HepG2 (cell line): ENCODE measurements around the gene FASTKD1. TPM values are rescaled to one million over a fixed set of nuclear protein-coding genes. Genes with fewer than 3 reads are reported as not detected.

Source experiments
- ATAC-seq: fragments of 200-7000 bp; cut with Tn5 transposase; 3 replicates; pipeline ENCODE4 v1.9.1; 2020; ENCODE audit warnings: mild to moderate bottlenecking, moderate library complexity
- BruUV-seq: library from RNA; stranded (reverse); fragments of 400-500 nt; replicated peaks from 2 replicates; lab custom pipeline; 2021; lab: Mats Ljungman, UMichigan
- CTCF ChIA-PET: fragments of 300-600 bp; formaldehyde crosslinking; extraction: SDS; loops from one replicate; lab custom pipeline; 2021; ENCODE audit warnings: low total read pairs, inconsistent platforms, low intra/inter-chr PET ratio; lab: Yijun Ruan, JAX
- POLR2A ChIA-PET: fragments of 350-600 bp; sonication (Branson Sonifier 250); formaldehyde crosslinking; loops from one replicate; lab custom pipeline; 2020; ENCODE audit warnings: antibody characterized with exemption, inconsistent platforms; lab: Yijun Ruan, JAX
- DNase-seq: peaks from one replicate; pipeline ENCODE4 v3.0.0-alpha.2; 2015; ENCODE audit warnings: low spot score
- FAIRE-seq: peaks from 3 replicates; lab custom pipeline; 2011; peaks lifted over from hg19 to GRCh38; lab: Jason Lieb, UNC
- H2AFZ ChIP-seq: one replicate; pipeline ENCODE4 v1.6.1; 2011; ENCODE audit warnings: low read length, inconsistent platforms
- H3K27ac ChIP-seq: fragments of 300-600 bp; 3 replicates; pipeline ENCODE4 v1.8.0; 2011; ENCODE audit warnings: mixed run types, mild to moderate bottlenecking, mixed read lengths, low read length, inconsistent platforms; ENCODE audit not compliant: insufficient read depth; ENCODE audit errors: extremely low read length
- H3K27me3 ChIP-seq, 2 experiments: fragments of 200-600 bp in 1 of 2; 2 replicates in 1 of 2; 3 replicates in 1 of 2; pipeline versions ENCODE4 v1.6.0 to v1.8.0; 2011; ENCODE audit warnings: low read length in 2 of 2, mild to moderate bottlenecking in 2 of 2, moderate library complexity in 2 of 2, inconsistent platforms in 1 of 2; ENCODE audit not compliant: insufficient read depth in 2 of 2, control insufficient read depth in 1 of 2
- H3K36me3 ChIP-seq, 2 experiments: fragments of 200-600 bp in 1 of 2; replicated peaks in 1 of 2; 2 replicates in 1 of 2; 3 replicates in 1 of 2; pipeline versions ENCODE4 v1.5.1 to v1.8.0; 2011; ENCODE audit warnings: low read length in 2 of 2, inconsistent platforms in 1 of 2; ENCODE audit not compliant: insufficient read depth in 2 of 2, control insufficient read depth in 1 of 2
- H3K4me1 ChIP-seq: 2 replicates; pipeline ENCODE4 v1.5.1; 2012; ENCODE audit warnings: low read length, inconsistent platforms; ENCODE audit not compliant: insufficient read depth
- H3K4me2 ChIP-seq: 2 replicates; pipeline ENCODE4 v1.6.0; 2011; ENCODE audit warnings: low read depth, low read length, inconsistent platforms
- H3K4me3 ChIP-seq, 3 experiments: fragments of 200-600 bp in 1 of 3; sonication (generic), shearing (Covaris generic) in 1 of 3; replicated peaks in 1 of 3; 2 replicates each; pipeline ENCODE4 v1.5.1; 2011 to 2016; ENCODE audit warnings: low read length in 3 of 3, inconsistent platforms in 2 of 3, low read depth in 2 of 3, mild to moderate bottlenecking in 2 of 3, control low read depth in 1 of 3, mixed read lengths in 1 of 3; ENCODE audit not compliant: insufficient read depth in 1 of 3
- H3K79me2 ChIP-seq: one replicate; pipeline ENCODE4 v1.6.1; 2011; ENCODE audit warnings: low read length, inconsistent platforms; ENCODE audit not compliant: insufficient read depth
- H3K9ac ChIP-seq: 2 replicates; pipeline ENCODE4 v1.6.0; 2011; ENCODE audit warnings: mild to moderate bottlenecking, low read depth, low read length, inconsistent platforms; ENCODE audit not compliant: insufficient read depth
- H3K9me3 ChIP-seq: 2 replicates; pipeline ENCODE4 v1.5.1; 2012; ENCODE audit warnings: mild to moderate bottlenecking, low read length
- H4K20me1 ChIP-seq: 2 replicates; pipeline ENCODE4 v1.6.0; 2011; ENCODE audit warnings: inconsistent platforms, mild to moderate bottlenecking, low read length, moderate library complexity; ENCODE audit not compliant: insufficient read depth
- BATF2 ChIP-seq: sonication (generic); formaldehyde crosslinking; IDR thresholded peaks from 2 replicates; pipeline ENCODE4 v1.8.0; 2022; ENCODE audit warnings: mild to moderate bottlenecking, missing genetic modification reagents, moderate library complexity
- HNF4A ChIP-seq: sonication (generic); formaldehyde crosslinking; IDR thresholded peaks from 2 replicates; pipeline ENCODE4 v1.4.0; 2020; ENCODE audit warnings: missing genetic modification reagents
- MAFG ChIP-seq: sonication (generic); formaldehyde crosslinking; IDR thresholded peaks from 2 replicates; pipeline ENCODE4 v1.5.1; 2020; ENCODE audit warnings: mild to moderate bottlenecking, missing genetic modification reagents
- MATR3 ChIP-seq: sonication (generic); formaldehyde crosslinking; IDR thresholded peaks from 2 replicates; pipeline ENCODE4 v1.4.0; 2020; ENCODE audit warnings: missing genetic modification reagents
- NFKBIZ ChIP-seq: IDR thresholded peaks from 2 replicates; pipeline ENCODE4 v1.6.1; 2018; ENCODE audit warnings: missing genetic modification reagents, missing compliant biosample characterization
- SP2 ChIP-seq: sonication (generic); formaldehyde crosslinking; IDR thresholded peaks from 2 replicates; pipeline ENCODE4 v1.5.1; 2020; ENCODE audit warnings: mild to moderate bottlenecking, missing genetic modification reagents
- USF2 ChIP-seq, 2 experiments: sonication (generic) in 1 of 2; formaldehyde crosslinking in 1 of 2; IDR thresholded peaks; 2 replicates each; pipeline versions ENCODE4 v1.5.1 to v1.6.1; 2011 to 2020; ENCODE audit warnings: borderline replicate concordance in 1 of 2, low read depth in 1 of 2, low read length in 1 of 2, mild to moderate bottlenecking in 1 of 2, missing genetic modification reagents in 1 of 2, moderate library complexity in 1 of 2
- ZBTB7B ChIP-seq: sonication (generic); formaldehyde crosslinking; IDR thresholded peaks from 2 replicates; pipeline ENCODE4 v1.4.0; 2020; ENCODE audit warnings: missing genetic modification reagents
- ZMYM3 ChIP-seq: sonication (generic); formaldehyde crosslinking; IDR thresholded peaks from 2 replicates; pipeline ENCODE4 v1.5.1; 2020; ENCODE audit warnings: mild to moderate bottlenecking, missing genetic modification reagents
- ZNF160 ChIP-seq: sonication (generic); formaldehyde crosslinking; IDR thresholded peaks from 2 replicates; pipeline ENCODE4 v1.8.0; 2022; ENCODE audit warnings: mild to moderate bottlenecking, inconsistent platforms, missing genetic modification reagents
- ZNF329 ChIP-seq: sonication (generic); formaldehyde crosslinking; IDR thresholded peaks from 2 replicates; pipeline ENCODE4 v1.9.0; 2021; ENCODE audit warnings: low read depth, mild to moderate bottlenecking, missing genetic modification reagents
- ZNF414 ChIP-seq: sonication (generic); formaldehyde crosslinking; IDR thresholded peaks from 2 replicates; pipeline ENCODE4 v1.5.0; 2020; ENCODE audit warnings: missing genetic modification reagents
- ZNF547 ChIP-seq: sonication (generic); formaldehyde crosslinking; IDR thresholded peaks from 2 replicates; pipeline ENCODE4 v1.5.1; 2020; ENCODE audit warnings: mild to moderate bottlenecking, missing genetic modification reagents
- ZNF550 ChIP-seq: sonication (generic); formaldehyde crosslinking; IDR thresholded peaks from 2 replicates; pipeline ENCODE4 v1.4.0; 2020; ENCODE audit warnings: mild to moderate bottlenecking, missing genetic modification reagents, borderline replicate concordance
- ZNF670 ChIP-seq: sonication (generic); formaldehyde crosslinking; IDR thresholded peaks from 2 replicates; pipeline ENCODE4 v1.8.0; 2022; ENCODE audit warnings: mild to moderate bottlenecking, missing genetic modification reagents, borderline replicate concordance
- ZNF839 ChIP-seq: sonication (generic); formaldehyde crosslinking; IDR thresholded peaks from 2 replicates; pipeline ENCODE4 v1.4.0; 2020; ENCODE audit warnings: missing genetic modification reagents, mild to moderate bottlenecking, borderline replicate concordance
- ZUFSP ChIP-seq: sonication (generic); formaldehyde crosslinking; IDR thresholded peaks from 2 replicates; pipeline ENCODE4 v1.9.0; 2021; ENCODE audit warnings: missing genetic modification reagents, mild to moderate bottlenecking, borderline replicate concordance
- WGBS: methylation state at CpG from one replicate; pipeline ENCODE4 v1.1.6; 2017; ENCODE audit warnings: low lambda C conversion rate; 5-methylcytosine and 5-hydroxymethylcytosine counted together
- in situ Hi-C: cut with HindIII; loops from 2 replicates; pipeline ENCODE4 v1.10.0; 2017; ENCODE audit warnings: low pct_unique_long_range_greater_than_20kb; ENCODE audit not compliant: extremely low pct_ligation_motif_present
- intact Hi-C: fragments of 100-400 bp; cut with micrococcal nuclease; formaldehyde crosslinking; loops from one replicate; pipeline ENCODE4 v1.10.0; 2022; ENCODE audit not compliant: unreplicated experiment
- polyA plus RNA-seq, 8 experiments: library from polyadenylated mRNA; depleted of rRNA in 3 of 8; stranded (reverse) in 7 of 8; unstranded in 1 of 8; fragments of >200 nt; fragmentation: Illumina TruSeq in 4 of 8; extraction: Trizol in 4 of 8; gene quantifications; 2 replicates each; pipeline versions ENCODE4 v1.2.1 to v1.2.3, GENCODE V29; 2011 to 2016; ENCODE audit warnings: low read depth in 4 of 8, missing spikeins in 1 of 8, mixed read lengths in 1 of 8; ENCODE audit not compliant: insufficient read depth in 1 of 8
- total RNA-seq, 5 experiments: library from RNA; depleted of rRNA; stranded (reverse); fragments of >200 nt; fragmentation: Illumina TruSeq; extraction: Trizol; gene quantifications; 2 replicates each; pipeline ENCODE4 v1.2.3, GENCODE V29; 2016; ENCODE audit warnings: low read depth in 1 of 5
- TF ChIP-seq, protein P1 (sequence below): sonication (generic); formaldehyde crosslinking; IDR thresholded peaks from 2 replicates; pipeline ENCODE4 v1.4.0; 2020; ENCODE audit warnings: missing genetic modification reagents

The FASTKD1 gene
- total and polyA plus RNA-seq, 2 of the 13 experiments (the other 11 are each of a cell fraction or from before 2014, with no cell fraction given) = 35.0 to 38.0 TPM

DNA sequence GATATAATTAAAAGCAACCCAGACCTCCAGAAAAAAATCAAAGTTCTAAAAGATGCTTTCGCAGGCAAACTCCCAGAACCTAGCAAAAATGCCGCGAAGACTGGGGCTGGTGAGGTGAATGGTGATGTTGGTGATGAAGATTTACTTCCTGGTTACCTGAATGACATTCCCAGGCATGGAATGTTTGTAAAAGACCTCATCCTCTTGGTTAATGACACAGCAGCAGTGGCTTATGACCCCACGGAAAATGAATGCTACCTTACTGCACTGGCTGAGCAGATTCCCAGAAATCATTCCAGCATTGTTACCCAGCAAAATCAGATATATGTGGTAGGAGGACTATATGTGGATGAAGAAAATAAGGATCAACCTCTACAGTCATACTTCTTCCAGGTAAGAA lies 63.2 kb downstream of the FASTKD1 start:
- no peak overlapping the region for H3K9ac ChIP-seq
- H3K4me1 ChIP-seq = peaks cover 20% of the 10 kb centered on the region
- no peaks in the 10 kb centered on the region for H3K36me3 ChIP-seq
- FAIRE-seq = no peak
- TF ChIP-seq ZBTB7B (CRISPR knock-in tag) (no peak), ZNF329 (no peak), SP2 (CRISPR knock-in tag) (no peak), ZNF550 (CRISPR knock-in tag) (no peak), NFKBIZ (CRISPR knock-in tag) (no peak), USF2 (IDR thresholded peaks at IDR 0.05; ENCODE audit: low read depth, low read length) (no peak), USF2 (CRISPR knock-in tag; IDR thresholded peaks at IDR 0.05; ENCODE audit: borderline replicate concordance) (no peak), MATR3 (no peak), ZNF414 (no peak), ZNF547 (CRISPR knock-in tag) (no peak), ZNF839 (CRISPR knock-in tag) (no peak), ZMYM3 (CRISPR knock-in tag) (no peak), ZNF670 (CRISPR knock-in tag) (no peak), HNF4A (CRISPR knock-in tag) (no peak), BATF2 (CRISPR knock-in tag) (no peak), ZUFSP (no peak), ZNF160 (CRISPR knock-in tag) (no peak), MAFG (CRISPR knock-in tag) (no peak)
- TF ChIP-seq, protein P1, sequence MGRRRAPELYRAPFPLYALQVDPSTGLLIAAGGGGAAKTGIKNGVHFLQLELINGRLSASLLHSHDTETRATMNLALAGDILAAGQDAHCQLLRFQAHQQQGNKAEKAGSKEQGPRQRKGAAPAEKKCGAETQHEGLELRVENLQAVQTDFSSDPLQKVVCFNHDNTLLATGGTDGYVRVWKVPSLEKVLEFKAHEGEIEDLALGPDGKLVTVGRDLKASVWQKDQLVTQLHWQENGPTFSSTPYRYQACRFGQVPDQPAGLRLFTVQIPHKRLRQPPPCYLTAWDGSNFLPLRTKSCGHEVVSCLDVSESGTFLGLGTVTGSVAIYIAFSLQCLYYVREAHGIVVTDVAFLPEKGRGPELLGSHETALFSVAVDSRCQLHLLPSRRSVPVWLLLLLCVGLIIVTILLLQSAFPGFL = no peak
- DNase-seq = no peak
- H3K27me3 ChIP-seq = no peaks in the 10 kb centered on the region
- no peaks in the 10 kb centered on the region for H4K20me1 ChIP-seq
- intact Hi-C loops = no loop called here
- no TSS peak for BruUV-seq
- in situ Hi-C loops = no loop called here
- no peak overlapping the region for H3K4me3 ChIP-seq
- ChIA-PET POLR2A (no interaction called here), CTCF (no interaction called here)
- no peaks in the 10 kb centered on the region for H3K79me2 ChIP-seq
- H2AFZ ChIP-seq = no peak overlapping the region
- no peak overlapping the region for H3K4me2 ChIP-seq
- 89% methylated on average over 4 of the region's 4 CpGs for WGBS
- no peak overlapping the region for H3K27ac ChIP-seq
- no peak for ATAC-seq
- no peaks in the 10 kb centered on the region for H3K9me3 ChIP-seq
